ENCODE results near the gene XYLT1. TPM values are rescaled to one million over a fixed set of nuclear protein-coding genes. Genes with fewer than 3 reads are reported as not detected.

The XYLT1 gene
- total RNA-seq, 1 donor from 2014 or later = 0.20 TPM

DNA sequence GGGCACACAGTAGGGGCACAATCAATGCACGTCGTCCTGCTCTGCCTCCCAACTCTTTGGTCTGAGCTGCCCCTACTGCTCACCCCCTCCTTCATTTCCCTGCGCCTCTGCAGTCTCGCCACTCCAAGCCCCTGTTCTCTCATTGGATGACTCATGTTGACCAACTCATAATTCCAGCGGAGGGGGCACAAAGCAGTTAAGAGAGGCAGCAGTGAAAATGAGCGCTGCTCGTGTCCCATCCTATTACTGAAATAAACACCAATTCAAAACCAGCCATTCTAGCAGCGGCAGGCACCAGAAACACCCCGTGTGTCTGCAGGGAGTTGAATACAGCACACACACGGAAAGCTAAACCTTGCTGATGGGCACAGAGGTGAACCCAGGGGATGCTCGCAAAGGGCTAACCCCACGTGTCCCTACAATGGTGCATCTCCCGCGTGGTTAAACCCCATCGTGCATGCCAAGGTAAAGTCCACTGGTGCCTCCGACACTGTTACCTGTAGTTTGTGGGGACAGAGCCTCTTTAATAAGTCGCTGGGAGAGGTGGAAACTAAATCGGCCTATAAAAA is 310.4 kb downstream of the XYLT1 start:
- no peak for DNase-seq (ENCODE audit: low read depth in 2 of 2)

DNA sequence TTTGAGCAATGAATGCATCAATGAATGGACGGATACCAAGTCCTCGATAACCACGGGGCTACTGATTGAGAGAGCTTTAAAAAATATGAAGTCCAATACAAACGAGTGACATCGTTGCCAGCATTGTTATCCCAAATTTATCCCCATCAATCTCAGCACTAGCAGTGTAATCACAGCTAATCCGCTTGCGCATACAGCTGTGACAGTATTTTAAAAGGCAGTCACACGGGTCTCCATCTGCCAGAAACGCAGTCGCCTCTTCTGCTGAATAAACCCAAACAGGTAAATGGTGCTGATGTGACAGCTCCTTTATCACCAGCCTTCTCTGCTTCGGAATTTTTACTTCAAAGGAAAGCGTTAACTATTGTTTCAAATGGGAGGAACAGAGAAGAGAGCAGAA is 311.1 kb downstream of the XYLT1 start:
- no peak for DNase-seq (ENCODE audit: low read depth in 2 of 2)

GRCh38 chr16:17155936-17156335 is 314.8 kb downstream of the XYLT1 start:
- no peak for DNase-seq (ENCODE audit: low read depth in 2 of 2)

- no peak for DNase-seq (ENCODE audit: low read depth in 2 of 2)
These were observed 315.3 kb downstream of the XYLT1 start for GRCh38 chr16:17155485-17155884.

- no peak for DNase-seq (ENCODE audit: low read depth in 2 of 2)
These were observed 315.8 kb downstream of the XYLT1 start for GRCh38 chr16:17154981-17155380.

DNA sequence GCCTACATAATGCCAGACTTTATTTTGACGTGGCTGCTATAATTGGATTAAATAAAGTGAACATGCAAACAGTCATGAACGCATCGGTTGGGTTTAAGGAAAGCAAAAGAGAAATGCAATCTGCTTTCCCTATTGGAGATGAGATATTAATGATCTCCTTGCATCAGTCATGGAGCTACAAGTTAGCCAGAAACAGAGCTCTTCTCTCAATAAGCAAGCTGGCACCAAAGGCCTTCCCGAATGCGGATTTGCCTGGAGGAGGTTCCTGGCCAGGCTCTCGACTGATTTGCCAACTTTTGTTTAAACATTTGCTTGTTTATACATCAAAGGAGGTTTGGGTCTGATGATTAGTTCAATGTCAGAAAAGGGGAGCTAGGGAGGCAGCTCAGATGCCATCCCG is 318.4 kb downstream of the XYLT1 start:
- DNase-seq (ENCODE audit: low read depth in 2 of 2) = no peak

DNA sequence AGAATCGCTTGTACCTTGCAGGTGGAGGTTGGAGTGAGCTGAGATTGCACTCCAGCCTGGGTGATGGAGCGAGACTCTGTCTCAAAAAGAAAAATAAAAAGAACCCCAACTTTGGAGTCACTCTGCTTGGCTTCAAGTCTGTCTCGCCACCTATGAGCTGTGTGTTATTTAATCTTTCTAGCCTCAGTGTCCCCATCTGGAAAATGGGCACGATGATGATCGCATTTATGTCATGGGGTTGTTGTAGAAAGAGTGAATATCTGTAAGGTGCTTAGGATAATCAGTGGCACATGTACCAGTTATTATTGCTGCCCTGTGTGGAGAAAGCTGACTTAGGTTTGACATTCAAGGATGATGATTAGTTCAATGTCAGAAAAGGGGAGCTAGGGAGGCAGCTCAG is 319.4 kb downstream of the XYLT1 start:
- DNase-seq (ENCODE audit: low read depth in 2 of 2) = no peak

GRCh38 chr16:17149904-17150483 is 320.8 kb downstream of the XYLT1 start:
- no peak for DNase-seq (ENCODE audit: low read depth in 2 of 2)

DNA sequence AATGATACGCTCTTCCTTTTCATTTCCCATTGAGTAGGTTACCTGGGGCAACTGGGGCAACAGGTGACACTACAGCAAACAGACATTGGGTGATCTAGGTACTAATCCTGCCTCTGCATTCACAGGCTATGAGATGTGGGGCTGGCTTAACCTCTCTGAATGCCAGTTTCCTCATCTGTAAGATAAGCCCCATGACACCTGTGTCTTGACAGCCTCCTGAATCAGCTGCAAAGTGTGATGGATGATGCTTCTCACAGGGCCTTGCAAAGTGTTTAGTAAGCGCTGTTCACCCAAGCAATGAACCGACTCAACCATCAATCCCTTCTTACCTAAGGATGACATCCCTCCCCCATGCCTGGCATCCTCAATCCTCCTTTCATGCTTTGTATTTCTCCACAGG is 322.8 kb downstream of the XYLT1 start:
- DNase-seq (ENCODE audit: low read depth in 2 of 2) = no peak

GRCh38 chr16:17145029-17145428 is 325.7 kb downstream of the XYLT1 start:
- no peak for DNase-seq (ENCODE audit: low read depth in 2 of 2)

GRCh38 chr16:17144431-17144830 is 326.3 kb downstream of the XYLT1 start:
- DNase-seq (ENCODE audit: low read depth in 2 of 2) = no peak

DNA sequence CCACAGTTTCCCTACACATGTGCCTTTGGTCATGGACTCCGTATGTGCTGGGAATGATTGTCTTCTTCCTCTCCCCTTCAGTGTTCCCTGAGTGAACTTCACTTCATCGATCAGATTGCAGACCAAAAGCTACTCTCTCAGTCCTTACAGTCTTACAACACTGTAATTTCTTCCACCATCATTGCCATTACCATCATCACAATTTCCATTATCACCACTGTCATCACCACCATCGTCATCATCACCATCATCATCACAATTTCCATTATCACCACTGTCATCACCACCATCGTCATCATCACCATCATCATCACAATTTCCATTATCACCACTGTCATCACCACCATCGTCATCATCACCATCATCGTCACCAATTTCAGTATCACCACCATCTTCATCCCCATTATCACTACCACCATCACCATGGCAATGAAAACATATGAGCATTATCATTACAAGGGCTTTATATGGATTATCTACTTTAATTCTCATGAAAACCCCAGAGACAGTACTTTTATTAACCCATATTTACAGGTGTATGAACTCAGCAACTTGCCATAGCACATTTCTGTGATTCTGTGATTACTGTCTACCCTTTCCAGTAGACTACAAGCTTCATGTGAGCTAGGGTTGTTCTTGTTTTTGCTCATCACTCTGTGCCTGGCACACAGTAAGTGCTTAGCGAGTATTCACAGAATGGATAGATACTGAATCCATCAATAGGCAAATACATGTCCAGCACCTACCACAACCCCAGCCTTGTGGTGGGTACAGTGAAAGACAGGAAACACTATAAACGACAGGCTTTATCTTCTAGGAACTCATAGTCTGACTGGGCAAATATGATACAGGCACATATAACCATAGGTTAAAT is 327.0 kb downstream of the XYLT1 start:
- no peak for DNase-seq (ENCODE audit: low read depth in 2 of 2)

DNA sequence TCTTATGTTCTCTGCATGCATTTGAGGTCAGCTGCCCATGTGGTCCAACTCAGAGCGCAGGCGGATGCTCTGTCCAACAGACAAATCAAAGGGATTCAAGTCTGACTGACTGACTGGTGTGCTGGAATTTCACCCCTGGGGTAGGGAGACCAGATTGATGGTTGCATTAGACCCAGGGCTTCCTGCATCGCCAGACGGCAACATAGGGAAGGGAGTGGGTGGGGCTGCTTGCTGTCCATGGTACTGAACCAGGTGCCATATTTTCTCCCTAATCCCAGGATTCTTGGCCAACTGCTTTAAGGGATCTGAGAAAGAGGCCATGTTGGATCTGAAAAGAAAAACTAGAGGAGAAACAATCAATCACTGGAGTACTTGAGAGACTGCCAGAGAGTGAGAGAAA is 332.0 kb downstream of the XYLT1 start:
- peak in 1 of 2 donors; percentile 1 for DNase-seq (ENCODE audit: low read depth in 2 of 2)

GRCh38 chr16:17135439-17135838 is 335.3 kb downstream of the XYLT1 start:
- no peak for DNase-seq (ENCODE audit: low read depth in 2 of 2)

GRCh38 chr16:17134586-17134985 is 336.2 kb downstream of the XYLT1 start:
- no peak for DNase-seq (ENCODE audit: low read depth in 2 of 2)

DNA sequence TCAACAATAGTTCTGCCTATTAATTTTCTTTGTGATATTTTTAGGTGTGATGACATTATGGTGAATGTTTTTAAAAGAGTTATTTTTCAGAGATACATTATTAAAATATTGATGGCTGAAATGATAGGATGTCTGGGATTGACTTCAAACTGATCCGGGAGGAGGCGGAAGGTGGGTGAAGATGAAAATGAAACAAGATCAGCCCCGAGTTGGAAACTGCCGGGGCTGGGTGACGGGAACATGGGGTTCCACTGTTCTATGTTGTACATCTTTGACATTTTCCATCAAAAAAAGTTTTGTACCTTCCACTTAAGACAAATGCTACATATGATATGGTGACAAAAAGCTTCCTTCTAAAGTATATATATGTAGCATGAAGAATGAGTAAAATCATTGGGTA is 336.9 kb downstream of the XYLT1 start:
- DNase-seq (ENCODE audit: low read depth in 2 of 2) = no peak

DNA sequence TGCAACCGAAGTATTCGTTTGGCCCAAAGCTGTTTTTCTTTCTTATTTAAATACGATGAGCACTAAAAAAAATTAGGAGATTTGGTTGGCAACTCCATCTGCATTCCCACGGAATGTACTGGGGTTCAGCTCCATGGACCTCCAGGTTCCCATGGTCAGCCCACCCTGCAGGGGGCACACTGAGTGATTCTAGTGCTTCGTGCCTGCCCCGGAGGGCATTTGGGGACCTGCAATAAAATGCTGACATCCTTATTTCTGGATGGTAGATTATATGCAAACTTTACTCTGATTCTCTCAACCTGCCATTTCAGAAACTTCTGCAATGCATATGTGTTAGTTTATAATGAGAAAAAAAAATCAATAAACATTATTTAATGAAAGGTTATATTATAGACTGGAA is 339.4 kb downstream of the XYLT1 start:
- no peak for DNase-seq (ENCODE audit: low read depth in 2 of 2)

DNA sequence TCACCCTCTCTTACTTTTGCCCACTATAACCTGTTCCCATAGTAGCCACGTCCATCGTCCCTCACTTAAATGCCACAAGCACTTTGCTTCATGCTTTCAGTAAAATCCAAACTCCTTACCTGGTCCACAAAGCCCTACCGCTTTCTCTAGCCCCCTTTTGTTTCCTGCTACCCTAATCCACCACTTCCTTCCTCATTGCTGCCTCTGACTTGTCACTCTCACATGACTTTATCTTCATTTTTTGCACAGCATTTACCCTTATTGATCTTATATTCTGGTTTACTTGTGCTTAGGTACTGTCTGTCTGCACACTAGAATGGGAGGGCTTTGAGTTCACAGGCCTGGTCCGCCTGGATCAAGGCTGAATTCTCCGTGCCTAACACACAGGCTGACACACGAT is 340.0 kb downstream of the XYLT1 start:
- no peak for DNase-seq (ENCODE audit: low read depth in 2 of 2)

- no peak for DNase-seq (ENCODE audit: low read depth in 2 of 2)
These were observed 340.8 kb downstream of the XYLT1 start for GRCh38 chr16:17129971-17130370.

DNA sequence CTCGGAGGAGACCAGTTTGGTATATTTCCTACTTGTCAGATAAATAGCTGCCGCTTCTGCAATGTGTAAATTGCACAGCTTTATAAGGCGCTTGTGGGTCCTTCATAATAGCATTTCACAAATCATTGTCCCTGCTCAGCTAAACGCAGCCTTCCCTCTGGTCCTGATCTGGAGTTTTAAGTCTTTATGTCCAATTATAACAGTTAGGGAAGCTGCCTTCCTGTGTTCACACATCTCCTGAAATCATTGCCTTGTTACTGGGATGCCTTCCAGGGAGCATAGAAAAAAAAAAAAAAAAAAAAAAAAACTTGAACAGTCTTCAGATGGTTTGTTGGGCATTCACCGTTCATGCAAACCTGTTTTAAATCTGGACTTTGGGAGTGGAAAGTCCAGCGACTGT is 342.0 kb downstream of the XYLT1 start:
- DNase-seq (ENCODE audit: low read depth in 2 of 2) = no peak

GRCh38 chr16:17126156-17126555 is 344.6 kb downstream of the XYLT1 start:
- no peak for DNase-seq (ENCODE audit: low read depth in 2 of 2)

DNA sequence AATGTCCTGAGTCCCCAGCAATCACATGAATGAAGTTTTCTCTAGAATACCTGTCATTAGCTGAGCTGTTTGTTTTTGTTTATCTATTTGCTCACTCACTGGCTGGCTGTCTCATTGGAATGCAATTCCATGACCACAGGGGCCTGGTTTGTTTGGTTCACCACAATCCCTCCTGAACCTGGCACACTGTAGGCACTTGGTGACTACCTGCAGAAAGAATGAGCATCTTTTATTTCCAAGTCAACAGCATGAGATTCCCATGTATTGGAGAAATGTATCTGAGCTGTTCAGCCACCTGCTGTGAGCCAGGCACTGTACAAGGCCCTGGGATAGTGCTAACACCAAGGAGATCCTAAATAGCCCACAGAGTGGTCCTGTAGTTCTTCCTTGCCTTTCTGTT is 345.1 kb downstream of the XYLT1 start:
- DNase-seq (ENCODE audit: low read depth in 2 of 2) = no peak

Measured in lung microvascular endothelial cell (primary cell).